Lower leg skin (tissue), 4 donors: ENCODE data around the gene GPM6B. TPM values are rescaled to one million over a fixed set of nuclear protein-coding genes. Genes with fewer than 3 reads are reported as not detected.

Source experiments
- DNase-seq, 2 donors: peaks; one replicate each; pipeline ENCODE4 v3.0.0-alpha.2; 2019; ENCODE audit warnings: low spot score in 2 of 2
- H3K4me3 ChIP-seq: fragments of 200-600 bp; sonication (generic); 2 replicates; pipeline ENCODE4 v1.5.1; 2017; ENCODE audit warnings: mild to moderate bottlenecking, low read depth; ENCODE audit not compliant: poor library complexity, severe bottlenecking
- POLR2A ChIP-seq, 2 donors: fragments of 450-650 bp; IDR thresholded peaks; one replicate each; pipeline ENCODE4 v1.6.1; 2016 to 2017; ENCODE audit warnings: antibody characterized with exemption in 2 of 2, mild to moderate bottlenecking in 1 of 2, moderate library complexity in 1 of 2
- WGBS, 2 donors: methylation state at CpG; one replicate each; pipeline ENCODE4 v1.1.5; 2018; 5-methylcytosine and 5-hydroxymethylcytosine counted together
- intact Hi-C: fragments of 100-400 bp; cut with DNase I; formaldehyde crosslinking; loops from one replicate; pipeline ENCODE4 v1.15.0; 2023; ENCODE audit warnings: low total_unique reads
- total RNA-seq, 4 donors: library from RNA; depleted of rRNA; stranded (reverse); fragments of >200 nt; gene quantifications; one replicate each; pipeline ENCODE4 v1.1.0, GENCODE V29; 2016
- TF ChIP-seq, protein P1 (sequence below), 3 donors: fragments of 450-650 bp; IDR thresholded peaks; one replicate each; pipeline ENCODE4 v1.5.1; 2016; ENCODE audit warnings: antibody characterized with exemption in 3 of 3, mild to moderate bottlenecking in 3 of 3, moderate library complexity in 2 of 3

GPM6B gene
- total RNA-seq, 4 donors from 2014 or later = 4.6 to 22.8 (median 12.3) TPM

DNA sequence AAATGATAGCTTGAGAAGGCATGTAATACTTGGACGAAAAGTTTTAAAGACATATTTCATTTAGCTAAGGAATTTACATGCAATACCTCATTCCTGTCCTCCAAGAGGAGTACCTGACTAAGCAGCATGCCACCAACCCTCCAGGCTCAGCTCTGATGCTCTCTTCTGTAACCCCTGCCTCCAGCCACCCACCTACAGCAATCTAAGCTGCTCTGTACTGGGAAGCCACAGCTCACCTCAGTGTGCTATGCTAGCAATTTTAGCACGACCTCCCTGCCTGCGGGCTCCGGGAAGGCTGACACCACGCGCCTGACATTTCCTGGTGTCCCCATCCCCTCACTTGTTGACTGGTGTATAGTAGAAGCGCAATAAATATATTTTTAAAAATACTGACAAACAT is 23.2 kb upstream of the GPM6B start:
- TF ChIP-seq POLR2A (IDR thresholded peaks at IDR 0.05) = no peak
- TF ChIP-seq, protein P1, sequence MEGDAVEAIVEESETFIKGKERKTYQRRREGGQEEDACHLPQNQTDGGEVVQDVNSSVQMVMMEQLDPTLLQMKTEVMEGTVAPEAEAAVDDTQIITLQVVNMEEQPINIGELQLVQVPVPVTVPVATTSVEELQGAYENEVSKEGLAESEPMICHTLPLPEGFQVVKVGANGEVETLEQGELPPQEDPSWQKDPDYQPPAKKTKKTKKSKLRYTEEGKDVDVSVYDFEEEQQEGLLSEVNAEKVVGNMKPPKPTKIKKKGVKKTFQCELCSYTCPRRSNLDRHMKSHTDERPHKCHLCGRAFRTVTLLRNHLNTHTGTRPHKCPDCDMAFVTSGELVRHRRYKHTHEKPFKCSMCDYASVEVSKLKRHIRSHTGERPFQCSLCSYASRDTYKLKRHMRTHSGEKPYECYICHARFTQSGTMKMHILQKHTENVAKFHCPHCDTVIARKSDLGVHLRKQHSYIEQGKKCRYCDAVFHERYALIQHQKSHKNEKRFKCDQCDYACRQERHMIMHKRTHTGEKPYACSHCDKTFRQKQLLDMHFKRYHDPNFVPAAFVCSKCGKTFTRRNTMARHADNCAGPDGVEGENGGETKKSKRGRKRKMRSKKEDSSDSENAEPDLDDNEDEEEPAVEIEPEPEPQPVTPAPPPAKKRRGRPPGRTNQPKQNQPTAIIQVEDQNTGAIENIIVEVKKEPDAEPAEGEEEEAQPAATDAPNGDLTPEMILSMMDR (IDR thresholded peaks at IDR 0.05) = no peak
- no peak for DNase-seq
- WGBS, 2 donors = 78 to 96% methylated on average over 7 of the region's 7 CpGs
- no peak overlapping the region for H3K4me3 ChIP-seq
- intact Hi-C loops = no loop called here

DNA sequence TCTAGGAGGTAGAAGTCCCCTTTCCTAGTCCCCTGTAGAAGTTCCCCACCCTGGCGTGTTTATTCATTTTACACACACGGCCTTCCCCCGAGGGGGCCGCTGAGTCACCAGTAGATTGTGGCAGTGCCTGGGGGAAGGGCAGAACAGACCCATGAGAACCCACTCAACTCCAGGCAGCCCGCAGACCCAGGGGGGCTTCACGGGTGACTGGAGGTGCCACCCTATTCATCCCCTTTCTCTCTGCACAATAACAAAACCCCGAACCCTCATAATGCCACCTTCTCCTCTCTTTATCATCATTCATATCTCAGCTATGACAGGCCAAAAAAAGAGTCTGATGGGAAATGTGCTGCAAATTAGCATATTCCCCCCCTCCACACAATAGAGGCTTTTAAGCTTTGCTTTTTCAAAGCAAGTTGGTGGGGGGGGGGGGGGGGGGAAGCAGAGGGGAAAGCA is 20.4 kb upstream of the GPM6B start:
- H3K4me3 ChIP-seq = no peak overlapping the region
- DNase-seq = no peak
- intact Hi-C loops = no loop called here
- TF ChIP-seq, protein P1 (IDR thresholded peaks at IDR 0.05) = no peak
- TF ChIP-seq POLR2A (IDR thresholded peaks at IDR 0.05) = no peak
- WGBS, 2 donors = 30 to 45% methylated on average over 3 to 7 of the region's 7 CpGs

DNA sequence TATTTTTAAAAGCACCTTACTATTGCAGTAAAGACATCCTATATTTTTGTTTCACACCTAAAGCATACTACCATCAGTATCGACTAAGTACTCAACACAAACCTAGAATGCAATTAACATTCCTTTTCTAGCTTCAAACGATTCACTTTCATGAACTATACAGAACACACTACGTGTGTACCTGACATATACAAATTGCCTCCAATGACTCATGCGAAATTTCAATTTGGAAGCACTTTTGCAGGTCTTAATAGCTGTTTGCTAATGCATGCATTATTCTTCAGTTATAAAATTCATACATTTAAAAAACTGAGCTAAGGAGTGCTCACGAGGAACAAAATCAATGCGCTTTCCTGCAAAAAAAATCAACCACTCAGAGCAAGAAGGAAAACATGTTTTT is 19.7 kb upstream of the GPM6B start:
- WGBS, 2 donors = 42 to 65% methylated on average over 6 of the region's 6 CpGs
- no peak for DNase-seq
- H3K4me3 ChIP-seq = no peak overlapping the region
- intact Hi-C loops = no loop called here
- no peak for TF ChIP-seq POLR2A (IDR thresholded peaks at IDR 0.05)
- TF ChIP-seq, protein P1 (IDR thresholded peaks at IDR 0.05) = no peak

DNA sequence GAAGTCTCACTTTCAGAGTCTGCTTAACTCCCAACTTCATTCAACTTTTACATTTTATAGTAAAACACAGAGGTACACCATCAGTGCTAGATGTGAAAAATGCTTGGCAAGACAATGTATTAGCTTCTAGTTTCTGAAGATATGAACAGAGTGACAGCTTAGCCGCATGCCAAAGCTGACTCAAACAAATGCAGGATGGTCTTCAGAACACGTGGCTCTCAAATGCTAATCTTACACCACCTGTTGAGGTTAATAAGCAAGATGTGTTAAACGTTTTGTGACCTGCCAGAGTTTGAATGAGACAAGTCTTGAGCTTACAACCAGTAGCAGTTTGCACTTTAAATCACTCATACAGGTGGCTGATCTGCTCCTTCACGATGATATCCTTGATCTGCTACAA is 18.9 kb upstream of the GPM6B start:
- no peak overlapping the region for H3K4me3 ChIP-seq
- DNase-seq = no peak
- intact Hi-C loops = no loop called here
- no peak for TF ChIP-seq POLR2A (IDR thresholded peaks at IDR 0.05)
- TF ChIP-seq, protein P1 (IDR thresholded peaks at IDR 0.05) = no peak
- WGBS, 2 donors = 33 to 60% methylated on average over 4 of the region's 4 CpGs

DNA sequence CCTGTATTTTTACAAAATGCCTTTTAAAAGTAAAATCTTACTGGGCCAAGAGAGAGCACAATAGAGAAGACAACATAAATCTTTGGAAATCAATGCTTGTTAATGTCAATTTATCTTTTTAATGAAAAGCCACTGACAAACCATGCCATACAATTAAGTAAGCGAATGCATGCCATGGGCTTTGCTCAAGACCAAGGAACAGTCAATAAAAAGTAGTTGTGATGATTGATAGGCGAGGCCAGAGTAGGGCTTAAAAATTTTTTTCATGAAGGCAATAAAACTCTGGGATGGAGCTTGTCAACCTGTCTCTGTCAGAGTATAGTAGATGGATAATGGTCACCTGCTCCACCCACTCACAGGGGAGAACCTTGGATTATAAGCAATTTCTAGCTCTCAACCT is 17.5 kb upstream of the GPM6B start:
- 83 to 91% methylated on average over 2 of the region's 2 CpGs for WGBS, 2 donors
- TF ChIP-seq POLR2A (IDR thresholded peaks at IDR 0.05) = no peak
- TF ChIP-seq, protein P1 (IDR thresholded peaks at IDR 0.05) = no peak
- intact Hi-C loops = no loop called here

DNA sequence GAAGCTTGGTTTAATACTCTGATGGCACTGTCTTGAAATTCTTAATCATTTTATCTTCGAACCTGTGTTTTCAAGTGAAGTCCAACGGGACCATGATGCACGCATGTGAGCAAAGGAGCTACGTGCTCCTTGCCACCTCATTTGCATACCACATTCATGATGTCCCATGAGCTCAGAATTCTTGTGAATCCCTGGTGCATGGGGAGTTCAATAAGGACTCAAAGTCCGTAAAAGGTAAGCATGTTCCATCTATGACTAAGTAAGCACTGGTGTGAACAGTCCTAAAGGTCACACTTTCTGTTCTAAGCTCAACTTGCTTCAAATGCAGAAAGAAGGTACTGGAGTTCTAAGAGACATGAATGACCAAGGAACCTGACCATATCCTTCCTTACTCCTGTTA is 13.1 kb upstream of the GPM6B start:
- 78 to 92% methylated on average over 5 of the region's 5 CpGs for WGBS, 2 donors
- TF ChIP-seq, protein P1 (IDR thresholded peaks at IDR 0.05) = no peak
- TF ChIP-seq POLR2A (IDR thresholded peaks at IDR 0.05) = no peak
- H3K4me3 ChIP-seq = no peak overlapping the region
- no peak for DNase-seq
- intact Hi-C loops = no loop called here

More for the DNA sequence above, 17.5 kb upstream of the GPM6B start:
- DNase-seq = no peak
- H3K4me3 ChIP-seq = no peak overlapping the region
